Ovary (tissue), 9 donors: ENCODE data around the gene CNTN5. TPM values are rescaled to one million over a fixed set of nuclear protein-coding genes. Genes with fewer than 3 reads are reported as not detected.

Experiments used
- DNase-seq, 5 donors: peaks; one replicate each; pipeline ENCODE4 v3.0.0-alpha.2; 2019 to 2020
- H3K27ac ChIP-seq, 2 donors: fragments of 200-600 bp; one replicate each; pipeline versions ENCODE4 v1.5.1 to v1.8.0; 2019 to 2022
- H3K27me3 ChIP-seq: fragments of 200-600 bp; one replicate; pipeline ENCODE4 v1.8.0; 2022
- H3K36me3 ChIP-seq: fragments of 200-600 bp; sonication (generic); one replicate; pipeline ENCODE4 v1.5.1; 2019
- H3K4me1 ChIP-seq: one replicate; pipeline ENCODE4 v1.8.1; 2013; ENCODE audit warnings: mild to moderate bottlenecking, moderate library complexity; ENCODE audit not compliant: insufficient read depth
- H3K4me3 ChIP-seq: fragments of 200-600 bp; sonication (generic); one replicate; pipeline ENCODE4 v1.5.1; 2017
- H3K9me3 ChIP-seq, 2 donors: fragments of 200-600 bp in 1 of 2; sonication (generic) in 1 of 2; one replicate each; pipeline versions ENCODE4 v1.5.1 to v1.8.1; 2013 to 2019; ENCODE audit warnings: mild to moderate bottlenecking in 1 of 2, moderate library complexity in 1 of 2
- EP300 ChIP-seq: sonication (generic); formaldehyde crosslinking; IDR thresholded peaks from one replicate; pipeline ENCODE4 v1.6.1; 2017; ENCODE audit warnings: antibody characterized with exemption
- POLR2A ChIP-seq: fragments of 450-650 bp; IDR thresholded peaks from one replicate; pipeline ENCODE4 v1.6.1; 2017; ENCODE audit warnings: antibody characterized with exemption, mild to moderate bottlenecking, moderate library complexity
- WGBS, 3 donors: extraction: QIAGEN DNeasy Blood & Tissue Kit in 1 of 3; methylation state at CpG; one replicate each; pipeline versions ENCODE4 v1.1.5 to v1.1.7; 2013 to 2017; 5-methylcytosine and 5-hydroxymethylcytosine counted together
- intact Hi-C, 4 donors: fragments of 100-400 bp; cut with DNase I; formaldehyde crosslinking; loops; one replicate each; pipeline versions ENCODE4 v1.11.0 to v1.15.1; 2022 to 2023
- polyA plus RNA-seq, 2 donors: library from polyadenylated mRNA; stranded (reverse); fragments of 200-250 nt in 1 of 2; fragments of 350-450 nt in 1 of 2; fragmentation: Illumina TruSeq in 1 of 2; extraction: RNeasy Lipid Tissue Mini Kit (QIAGEN cat#74804) in 1 of 2; gene quantifications; one replicate each; pipeline ENCODE4 v1.2.3, GENCODE V29; 2013 to 2014
- total RNA-seq, 7 donors: library from RNA; depleted of rRNA in 2 of 7; stranded (reverse); fragments of >200 nt in 2 of 7; fragmentation: NEBNext Ultra II Directional in 3 of 7; extraction: Animal tissue kit (Norgen Biotek cat#: 25700) in 3 of 7; gene quantifications; one replicate each; pipeline versions ENCODE4 v1.1.0 to v1.2.4, GENCODE V29; 2016 to 2023
- TF ChIP-seq, protein P1 (sequence below), 3 donors: fragments of 450-650 bp in 2 of 3; fragments of 200-600 bp in 1 of 3; IDR thresholded peaks; one replicate each; pipeline versions ENCODE4 v1.5.1 to v1.8.0; 2016 to 2022; ENCODE audit warnings: antibody characterized with exemption in 3 of 3, mild to moderate bottlenecking in 1 of 3
- donor health status: DM: no; HTN: no; CAD: no; lungs with moderate emphysema.
- donor health status: DM: no; HTN: no; CAD: no.
- donor health status: Bipolar disorder and iron deficiency.
- donor health status: DM: yes; HTN: yes; CAD: no.
- donor health status: DM: no; HTN: no; CAD: no.
- donor health status: DM: yes; HTN: yes; CAD: no.

The CNTN5 gene
- total and polyA plus RNA-seq, 9 donors, result 0.02 to 1.1 (median 0.15) TPM; not detected in 5

DNA sequence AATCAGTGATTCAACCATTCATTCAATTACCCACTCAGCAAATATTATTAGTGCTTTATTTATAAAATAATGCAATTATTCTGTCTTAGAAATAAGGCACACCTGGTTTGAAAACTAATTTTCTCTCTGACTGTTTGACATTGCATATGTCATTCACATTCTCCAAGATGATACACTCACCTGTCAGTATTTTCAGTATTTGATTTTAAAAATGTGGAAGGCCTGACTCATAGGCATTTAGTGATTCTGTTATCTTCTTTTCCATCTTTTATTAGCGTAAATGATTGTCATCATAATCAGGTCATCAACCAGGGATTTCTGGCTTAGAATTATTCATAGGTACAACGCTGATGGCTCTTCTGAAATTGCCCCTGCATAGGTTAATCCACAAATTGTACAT is 480.9 kb downstream of the CNTN5 start:
- no peak for DNase-seq
- TF ChIP-seq POLR2A, result no peak
- no peak for TF ChIP-seq EP300
- TF ChIP-seq, protein P1, sequence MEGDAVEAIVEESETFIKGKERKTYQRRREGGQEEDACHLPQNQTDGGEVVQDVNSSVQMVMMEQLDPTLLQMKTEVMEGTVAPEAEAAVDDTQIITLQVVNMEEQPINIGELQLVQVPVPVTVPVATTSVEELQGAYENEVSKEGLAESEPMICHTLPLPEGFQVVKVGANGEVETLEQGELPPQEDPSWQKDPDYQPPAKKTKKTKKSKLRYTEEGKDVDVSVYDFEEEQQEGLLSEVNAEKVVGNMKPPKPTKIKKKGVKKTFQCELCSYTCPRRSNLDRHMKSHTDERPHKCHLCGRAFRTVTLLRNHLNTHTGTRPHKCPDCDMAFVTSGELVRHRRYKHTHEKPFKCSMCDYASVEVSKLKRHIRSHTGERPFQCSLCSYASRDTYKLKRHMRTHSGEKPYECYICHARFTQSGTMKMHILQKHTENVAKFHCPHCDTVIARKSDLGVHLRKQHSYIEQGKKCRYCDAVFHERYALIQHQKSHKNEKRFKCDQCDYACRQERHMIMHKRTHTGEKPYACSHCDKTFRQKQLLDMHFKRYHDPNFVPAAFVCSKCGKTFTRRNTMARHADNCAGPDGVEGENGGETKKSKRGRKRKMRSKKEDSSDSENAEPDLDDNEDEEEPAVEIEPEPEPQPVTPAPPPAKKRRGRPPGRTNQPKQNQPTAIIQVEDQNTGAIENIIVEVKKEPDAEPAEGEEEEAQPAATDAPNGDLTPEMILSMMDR (IDR thresholded peaks at IDR 0.05), result no peak
- WGBS, 3 donors, result 70 to 77% (median 71%) methylated on average over 2 of the region's 2 CpGs
- H3K4me3 ChIP-seq, result no peak overlapping the region
- H3K36me3 ChIP-seq, result no peaks in the 10 kb centered on the region
- H3K27me3 ChIP-seq, result no peaks in the 10 kb centered on the region
- no peaks in the 10 kb centered on the region for H3K4me1 ChIP-seq
- no peaks in the 10 kb centered on the region for H3K9me3 ChIP-seq
- no peak overlapping the region for H3K27ac ChIP-seq
- intact Hi-C loops, result no loop called here

DNA sequence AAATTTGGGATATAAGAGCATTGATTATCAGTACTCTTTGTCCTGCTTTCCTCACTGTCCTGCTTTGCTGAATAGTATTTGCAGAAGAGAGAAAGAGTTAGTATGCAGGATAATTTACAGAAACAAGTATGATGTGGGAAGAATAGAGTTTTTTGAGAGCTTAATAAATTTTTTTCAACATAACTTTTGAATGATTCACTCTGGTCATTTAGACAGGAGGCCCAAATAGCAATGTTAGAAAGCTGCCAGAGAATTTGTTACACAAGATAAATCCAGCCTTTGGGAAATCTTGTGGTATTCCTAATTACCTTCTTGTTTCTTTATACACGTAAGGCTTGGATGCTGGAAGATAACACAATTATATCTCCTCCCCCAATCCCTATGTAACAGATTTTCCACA is 484.6 kb downstream of the CNTN5 start:
- Histone ChIP-seq H3K27ac (no peak overlapping the region), H3K4me3 (no peak overlapping the region), H3K4me1 (no peaks in the 10 kb centered on the region), H3K9me3 (no peaks in the 10 kb centered on the region), H3K36me3 (no peaks in the 10 kb centered on the region), H3K27me3 (no peaks in the 10 kb centered on the region)
- WGBS, 3 donors, result 9 to 10% (median 10%) methylated on average over 1 of the region's 1 CpG
- no peak for DNase-seq
- intact Hi-C loops, result no loop called here
- TF ChIP-seq, protein P1 (IDR thresholded peaks at IDR 0.05), result no peak
- TF ChIP-seq POLR2A, result no peak
- TF ChIP-seq EP300, result no peak

DNA sequence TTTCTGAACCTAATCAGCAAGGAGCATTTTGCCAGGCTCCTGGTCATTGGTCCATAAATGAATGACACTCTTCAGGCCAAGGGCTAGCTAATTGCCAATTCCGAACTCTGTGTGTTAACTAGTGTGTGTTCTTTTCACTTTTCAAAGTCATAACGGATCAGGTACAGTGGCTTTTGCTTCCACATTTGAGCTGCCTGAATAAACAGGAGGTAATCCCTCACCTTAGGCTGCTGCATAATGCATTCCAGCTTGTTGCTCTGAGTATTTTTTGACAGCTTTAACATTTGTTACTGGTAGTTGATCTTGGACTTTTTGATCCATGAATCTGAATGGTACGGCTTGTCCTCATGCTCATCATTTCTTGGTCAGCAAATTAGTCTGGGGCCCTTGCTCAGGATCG is 485.1 kb downstream of the CNTN5 start:
- no peak overlapping the region for H3K27ac ChIP-seq
- 72 to 78% (median 75%) methylated on average over 4 of the region's 4 CpGs for WGBS, 3 donors

DNA sequence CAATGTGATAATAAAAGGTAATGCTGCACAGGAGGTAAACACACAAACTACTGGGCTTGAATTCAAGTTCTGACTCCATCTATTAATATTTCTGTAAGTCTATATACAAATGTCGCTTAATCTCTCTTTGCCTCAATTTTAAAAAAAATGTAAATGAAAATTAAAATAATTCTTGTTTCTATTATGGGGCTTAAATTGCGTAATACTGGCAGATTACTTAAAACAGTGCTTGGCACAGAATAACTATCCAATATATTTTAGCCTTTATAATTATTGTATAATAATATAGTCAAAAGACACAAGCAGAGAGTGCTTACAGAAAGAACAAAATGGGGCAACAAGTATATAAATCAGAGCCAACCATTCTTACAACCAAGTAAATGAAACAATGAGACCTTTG is 489.1 kb downstream of the CNTN5 start:
- 89 to 94% (median 93%) methylated on average over 2 of the region's 2 CpGs for WGBS, 3 donors
- Histone ChIP-seq H3K27ac (no peak overlapping the region), H3K36me3 (no peaks in the 10 kb centered on the region), H3K27me3 (no peaks in the 10 kb centered on the region), H3K9me3 (no peaks in the 10 kb centered on the region), H3K4me1 (no peaks in the 10 kb centered on the region), H3K4me3 (no peak overlapping the region)
- TF ChIP-seq POLR2A (no peak), EP300 (no peak)
- TF ChIP-seq, protein P1 (IDR thresholded peaks at IDR 0.05), result no peak
- no peak for DNase-seq
- intact Hi-C loops, result no loop called here

More for the DNA sequence above, 485.1 kb downstream of the CNTN5 start:
- no peak overlapping the region for H3K4me3 ChIP-seq
- no peaks in the 10 kb centered on the region for H3K36me3 ChIP-seq
- no peaks in the 10 kb centered on the region for H3K27me3 ChIP-seq
- no peak for DNase-seq
- TF ChIP-seq, protein P1 (IDR thresholded peaks at IDR 0.05), result no peak
- TF ChIP-seq EP300 (no peak), POLR2A (no peak)
- intact Hi-C loops, result no loop called here
- no peaks in the 10 kb centered on the region for H3K9me3 ChIP-seq
- no peaks in the 10 kb centered on the region for H3K4me1 ChIP-seq

DNA sequence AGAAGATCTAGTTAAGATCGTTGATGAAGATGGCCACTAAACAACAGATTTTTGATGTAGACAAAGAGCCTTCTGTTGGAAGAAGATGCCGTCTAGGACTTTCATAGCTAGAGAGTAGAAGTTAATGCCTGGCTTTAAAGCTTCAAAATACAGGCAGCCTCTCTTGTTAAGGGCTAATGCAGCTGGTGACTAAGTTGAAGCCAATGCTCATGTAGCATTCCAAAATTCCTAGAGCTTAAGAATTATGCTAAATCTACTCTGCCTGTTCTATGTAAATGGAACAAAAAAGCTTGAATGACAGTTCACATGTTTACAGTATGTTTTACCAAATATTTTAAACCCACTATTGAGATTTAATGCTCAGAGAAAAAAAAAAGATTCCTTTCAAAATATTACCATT is 492.6 kb downstream of the CNTN5 start:
- H3K9me3 ChIP-seq, result no peaks in the 10 kb centered on the region
- WGBS, 3 donors, result 87 to 98% (median 90%) methylated on average over 2 of the region's 2 CpGs
- intact Hi-C loops, result no loop called here
- no peaks in the 10 kb centered on the region for H3K36me3 ChIP-seq
- no peak for TF ChIP-seq POLR2A
- TF ChIP-seq EP300, result no peak
- TF ChIP-seq, protein P1 (IDR thresholded peaks at IDR 0.05), result no peak
- no peak for DNase-seq
- no peak overlapping the region for H3K27ac ChIP-seq
- H3K4me3 ChIP-seq, result no peak overlapping the region
- no peaks in the 10 kb centered on the region for H3K4me1 ChIP-seq
- no peaks in the 10 kb centered on the region for H3K27me3 ChIP-seq
